Measurements from ENCODE around the gene KCNH2.

Gene KCNH2

DNA sequence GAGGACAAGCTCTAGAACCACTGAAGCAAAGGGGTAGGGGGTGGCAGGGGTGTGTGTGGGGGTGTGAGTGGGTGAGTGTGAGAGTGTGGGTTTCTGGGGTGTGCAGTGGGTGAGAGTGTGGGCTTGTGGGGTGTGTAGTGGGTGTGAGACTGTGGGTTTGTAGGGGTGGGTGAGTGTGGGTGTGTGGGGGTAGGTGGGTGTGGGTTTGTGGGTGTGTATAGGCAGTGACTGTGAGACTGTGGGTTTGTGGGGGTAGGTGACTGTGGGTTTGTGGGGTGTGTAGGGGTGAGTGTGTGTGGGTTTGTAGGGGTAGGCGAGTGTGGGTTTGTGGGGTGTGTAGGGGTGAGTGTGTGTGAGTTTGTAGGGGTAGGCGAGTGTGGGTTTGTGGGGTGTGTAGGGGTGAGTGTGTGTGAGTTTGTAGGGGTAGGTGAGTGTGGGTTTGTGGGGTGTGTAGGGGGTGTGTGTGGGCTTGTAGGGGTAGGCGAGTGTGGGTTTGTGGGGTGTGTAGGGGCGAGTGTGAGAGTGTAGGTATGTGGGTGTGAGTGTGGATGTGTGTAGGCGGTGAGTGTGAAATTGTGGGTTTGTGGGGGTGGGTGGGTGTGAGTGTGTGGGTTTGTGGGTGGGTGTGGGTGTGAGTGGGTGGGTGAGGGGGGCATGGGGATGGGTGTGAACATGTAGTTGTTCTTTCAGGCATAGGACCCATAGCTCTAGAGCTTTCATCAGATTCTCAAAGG is 21.5 kb upstream of the KCNH2 start:
- H3K27ac ChIP-seq: no peak overlapping the region

DNA sequence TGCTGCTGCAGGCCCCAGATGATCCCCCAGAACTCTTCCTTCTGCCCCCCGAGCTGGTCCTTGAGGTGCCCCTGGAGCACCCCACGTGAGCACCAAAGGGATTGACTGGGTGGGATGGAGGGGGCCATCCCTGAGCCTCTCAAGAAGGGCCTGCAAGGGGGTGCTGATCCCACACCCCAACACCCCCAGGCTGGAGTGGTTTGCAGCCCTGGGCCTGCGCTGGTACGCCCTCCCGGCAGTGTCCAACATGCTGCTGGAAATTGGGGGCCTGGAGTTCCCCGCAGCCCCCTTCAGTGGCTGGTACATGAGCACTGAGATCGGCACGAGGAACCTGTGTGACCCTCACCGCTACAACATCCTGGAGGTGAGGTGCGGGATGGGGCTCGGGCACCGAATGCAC is 20.9 kb upstream of the KCNH2 start:
- TF ChIP-seq, protein P1, sequence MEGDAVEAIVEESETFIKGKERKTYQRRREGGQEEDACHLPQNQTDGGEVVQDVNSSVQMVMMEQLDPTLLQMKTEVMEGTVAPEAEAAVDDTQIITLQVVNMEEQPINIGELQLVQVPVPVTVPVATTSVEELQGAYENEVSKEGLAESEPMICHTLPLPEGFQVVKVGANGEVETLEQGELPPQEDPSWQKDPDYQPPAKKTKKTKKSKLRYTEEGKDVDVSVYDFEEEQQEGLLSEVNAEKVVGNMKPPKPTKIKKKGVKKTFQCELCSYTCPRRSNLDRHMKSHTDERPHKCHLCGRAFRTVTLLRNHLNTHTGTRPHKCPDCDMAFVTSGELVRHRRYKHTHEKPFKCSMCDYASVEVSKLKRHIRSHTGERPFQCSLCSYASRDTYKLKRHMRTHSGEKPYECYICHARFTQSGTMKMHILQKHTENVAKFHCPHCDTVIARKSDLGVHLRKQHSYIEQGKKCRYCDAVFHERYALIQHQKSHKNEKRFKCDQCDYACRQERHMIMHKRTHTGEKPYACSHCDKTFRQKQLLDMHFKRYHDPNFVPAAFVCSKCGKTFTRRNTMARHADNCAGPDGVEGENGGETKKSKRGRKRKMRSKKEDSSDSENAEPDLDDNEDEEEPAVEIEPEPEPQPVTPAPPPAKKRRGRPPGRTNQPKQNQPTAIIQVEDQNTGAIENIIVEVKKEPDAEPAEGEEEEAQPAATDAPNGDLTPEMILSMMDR (IDR thresholded peaks at IDR 0.05): no peak
- peaks cover 74% of the 10 kb centered on the region for H3K27me3 ChIP-seq
- H3K27ac ChIP-seq: no peak overlapping the region
- H3K4me3 ChIP-seq (ENCODE audit: low read depth in 1 of 2, low read length in 1 of 2): no peak overlapping the region
- H3K4me1 ChIP-seq (ENCODE audit: control insufficient read depth in 1 of 2, insufficient read depth in 1 of 2, low read depth in 1 of 2, low read length in 1 of 2): no peaks in the 10 kb centered on the region
- H3K9me3 ChIP-seq: no peaks in the 10 kb centered on the region
- H3K36me3 ChIP-seq: no peaks in the 10 kb centered on the region

More for the DNA sequence above, 21.5 kb upstream of the KCNH2 start:
- no peaks in the 10 kb centered on the region for H3K4me1 ChIP-seq (ENCODE audit: control insufficient read depth in 1 of 2, insufficient read depth in 1 of 2, low read depth in 1 of 2, low read length in 1 of 2)
- no peaks in the 10 kb centered on the region for H3K9me3 ChIP-seq
- no peaks in the 10 kb centered on the region for H3K36me3 ChIP-seq
- peaks cover 75% of the 10 kb centered on the region for H3K27me3 ChIP-seq
- H3K4me3 ChIP-seq (ENCODE audit: low read depth in 1 of 2, low read length in 1 of 2): no peak overlapping the region
- TF ChIP-seq, protein P1 (IDR thresholded peaks at IDR 0.05): no peak

DNA sequence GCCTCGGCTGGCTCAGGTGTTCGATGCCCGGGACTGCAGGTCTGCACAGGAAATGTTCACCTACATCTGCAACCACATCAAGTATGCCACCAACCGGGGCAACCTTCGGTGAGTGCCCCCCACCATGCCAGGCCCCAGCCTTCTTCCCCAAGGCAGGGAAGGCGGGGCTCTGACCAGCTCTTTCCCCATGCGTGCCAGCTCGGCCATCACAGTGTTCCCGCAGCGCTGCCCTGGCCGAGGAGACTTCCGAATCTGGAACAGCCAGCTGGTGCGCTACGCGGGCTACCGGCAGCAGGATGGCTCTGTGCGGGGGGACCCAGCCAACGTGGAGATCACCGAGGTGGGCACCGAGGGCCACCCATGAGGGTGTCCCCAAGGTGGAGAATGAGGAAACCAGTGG is 20.2 kb upstream of the KCNH2 start:
- TF ChIP-seq, protein P1 (IDR thresholded peaks at IDR 0.05): no peak
- H3K27me3 ChIP-seq: peaks cover 68% of the 10 kb centered on the region
- no peaks in the 10 kb centered on the region for H3K4me1 ChIP-seq (ENCODE audit: control insufficient read depth in 1 of 2, insufficient read depth in 1 of 2, low read depth in 1 of 2, low read length in 1 of 2)
- no peak overlapping the region for H3K27ac ChIP-seq
- no peaks in the 10 kb centered on the region for H3K9me3 ChIP-seq
- no peaks in the 10 kb centered on the region for H3K36me3 ChIP-seq
- no peak overlapping the region for H3K4me3 ChIP-seq (ENCODE audit: low read depth in 1 of 2, low read length in 1 of 2)

- Histone ChIP-seq H3K4me1 (ENCODE audit: control insufficient read depth in 1 of 2, insufficient read depth in 1 of 2, low read depth in 1 of 2, low read length in 1 of 2) (no peaks in the 10 kb centered on the region), H3K9me3 (no peaks in the 10 kb centered on the region), H3K36me3 (no peaks in the 10 kb centered on the region)
Observed at GRCh38 chr7:150997817-150998216, 19.7 kb upstream of the KCNH2 start.

DNA sequence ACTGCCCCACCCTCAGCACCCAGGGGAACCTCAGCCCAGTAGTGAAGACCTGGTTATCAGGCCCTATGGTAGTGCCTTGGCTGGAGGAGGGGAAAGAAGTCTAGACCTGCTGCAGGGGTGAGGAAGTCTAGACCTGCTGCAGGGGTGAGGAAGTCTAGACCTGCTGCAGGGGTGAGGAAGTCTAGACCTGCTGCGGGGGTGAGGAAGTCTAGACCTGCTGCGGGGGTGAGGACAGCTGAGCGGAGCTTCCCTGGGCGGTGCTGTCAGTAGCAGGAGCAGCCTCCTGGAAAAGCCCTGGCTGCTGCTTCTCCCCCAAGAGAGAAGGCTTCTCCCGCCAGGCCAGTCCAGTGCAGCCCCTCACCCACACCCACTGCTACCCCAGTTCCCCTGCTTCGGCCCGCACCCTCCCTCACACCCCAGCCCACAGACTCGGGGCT is 19.0 kb upstream of the KCNH2 start:
- Histone ChIP-seq H3K9me3 (no peaks in the 10 kb centered on the region), H3K36me3 (no peaks in the 10 kb centered on the region), H3K27ac (no peak overlapping the region), H3K4me1 (ENCODE audit: control insufficient read depth in 1 of 2, insufficient read depth in 1 of 2, low read depth in 1 of 2, low read length in 1 of 2) (no peaks in the 10 kb centered on the region), H3K27me3 (peaks cover 66% of the 10 kb centered on the region), H3K4me3 (ENCODE audit: low read depth in 1 of 2, low read length in 1 of 2) (no peak overlapping the region)
- TF ChIP-seq, protein P1 (IDR thresholded peaks at IDR 0.05): no peak

More at GRCh38 chr7:150997817-150998216, 19.7 kb upstream of the KCNH2 start:
- TF ChIP-seq, protein P1 (IDR thresholded peaks at IDR 0.05): no peak
- Histone ChIP-seq H3K27ac (no peak overlapping the region), H3K4me3 (ENCODE audit: low read depth in 1 of 2, low read length in 1 of 2) (no peak overlapping the region), H3K27me3 (peaks cover 66% of the 10 kb centered on the region)
